ENCODE data around the gene LILRA1. TPM values are rescaled to one million over a fixed set of nuclear protein-coding genes. Genes with fewer than 3 reads are reported as not detected.
"Not testable (repeated sequence)": the region's sequence is repeated elsewhere in the genome, so short reads cannot be mapped to it uniquely, and the experiment has no call there.

Gene LILRA1
- total RNA-seq, result 1 to 10 TPM in 3 of 6 experiments, under 1 TPM in 3; 0.62 to 2.7 (median 1.0) TPM
- long read RNA-seq, result 0 reads

- ATAC-seq, result peak; percentile 26 to 68 (median 30)
- intact Hi-C loops (cut with DNase I); H3K9me3 ChIP-seq; H3K36me3 ChIP-seq; H3K4me3 ChIP-seq; H3K27me3 ChIP-seq; H3K27ac ChIP-seq; DNase-seq; H3K4me1 ChIP-seq: not testable (repeated sequence)
- 51% methylated on average over 4 of the region's 6 CpGs for WGBS (ENCODE audit: insufficient coverage, low coverage, low lambda C conversion rate, missing lambda C conversion rate)
These were observed at the start of gene LILRA1 for GRCh38 chr19:54593445-54593844. LILRA1 (plus strand) TSS chr19:54593632; CDS start chr19:54594245, 613 bp downstream.

DNA sequence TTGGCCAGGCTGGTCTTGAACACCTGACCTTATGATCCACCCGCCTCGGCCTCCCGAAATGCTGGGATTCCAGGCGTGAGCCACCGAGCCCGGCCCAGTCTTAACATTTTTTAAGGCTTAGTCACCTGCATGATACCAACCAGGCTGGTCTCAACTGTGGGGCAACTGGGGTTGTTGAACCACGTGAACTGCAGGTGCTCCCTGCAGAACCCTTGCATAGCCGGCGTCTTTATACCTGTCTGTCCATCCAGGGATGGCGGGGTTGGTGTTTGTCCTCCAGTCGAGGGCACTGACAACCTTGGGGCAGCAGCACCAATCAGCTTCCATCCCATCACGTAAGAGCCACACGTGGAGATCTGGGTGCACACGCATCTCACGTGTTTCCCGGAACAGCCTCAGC, 44.6 kb upstream of the LILRA1 start:
- peak in 1 of 3 donors; percentile 32 for DNase-seq
- 45% methylated on average over 2 of the region's 16 CpGs for WGBS (ENCODE audit: insufficient coverage, low coverage, low lambda C conversion rate, missing lambda C conversion rate)
- intact Hi-C loops (cut with DNase I), result no loop called here
- TF ChIP-seq, protein P1, sequence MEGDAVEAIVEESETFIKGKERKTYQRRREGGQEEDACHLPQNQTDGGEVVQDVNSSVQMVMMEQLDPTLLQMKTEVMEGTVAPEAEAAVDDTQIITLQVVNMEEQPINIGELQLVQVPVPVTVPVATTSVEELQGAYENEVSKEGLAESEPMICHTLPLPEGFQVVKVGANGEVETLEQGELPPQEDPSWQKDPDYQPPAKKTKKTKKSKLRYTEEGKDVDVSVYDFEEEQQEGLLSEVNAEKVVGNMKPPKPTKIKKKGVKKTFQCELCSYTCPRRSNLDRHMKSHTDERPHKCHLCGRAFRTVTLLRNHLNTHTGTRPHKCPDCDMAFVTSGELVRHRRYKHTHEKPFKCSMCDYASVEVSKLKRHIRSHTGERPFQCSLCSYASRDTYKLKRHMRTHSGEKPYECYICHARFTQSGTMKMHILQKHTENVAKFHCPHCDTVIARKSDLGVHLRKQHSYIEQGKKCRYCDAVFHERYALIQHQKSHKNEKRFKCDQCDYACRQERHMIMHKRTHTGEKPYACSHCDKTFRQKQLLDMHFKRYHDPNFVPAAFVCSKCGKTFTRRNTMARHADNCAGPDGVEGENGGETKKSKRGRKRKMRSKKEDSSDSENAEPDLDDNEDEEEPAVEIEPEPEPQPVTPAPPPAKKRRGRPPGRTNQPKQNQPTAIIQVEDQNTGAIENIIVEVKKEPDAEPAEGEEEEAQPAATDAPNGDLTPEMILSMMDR (IDR thresholded peaks at IDR 0.05), result no peak
- no peak for TF ChIP-seq POLR2A (IDR thresholded peaks at IDR 0.05)
- H3K4me3 ChIP-seq, result no peak overlapping the region
- H3K27me3 ChIP-seq, result no peaks in the 10 kb centered on the region
- H3K27ac ChIP-seq, result no peak overlapping the region
- H3K4me1 ChIP-seq, result no peaks in the 10 kb centered on the region
- H3K36me3 ChIP-seq, result no peaks in the 10 kb centered on the region
- ATAC-seq, result no peak
- H3K9me3 ChIP-seq, result no peaks in the 10 kb centered on the region

- intact Hi-C loops (cut with DNase I), result no loop called here
- WGBS (ENCODE audit: insufficient coverage, low coverage, low lambda C conversion rate, missing lambda C conversion rate), result no CpG with 5 or more reads among the region's 14 CpGs
- H3K27ac ChIP-seq, result no peak overlapping the region
These were observed 44.2 kb upstream of the LILRA1 start for GRCh38 chr19:54549224-54549623.

GRCh38 chr19:54551293-54551692, 42.1 kb upstream of the LILRA1 start:
- no peaks in the 10 kb centered on the region for H3K9me3 ChIP-seq
- intact Hi-C loops (cut with DNase I), result no loop called here
- no peaks in the 10 kb centered on the region for H3K36me3 ChIP-seq
- DNase-seq (peak in 1 of 3 donors; percentile 12), ATAC-seq (no peak)
- TF ChIP-seq POLR2A (IDR thresholded peaks at IDR 0.05), result no peak
- TF ChIP-seq, protein P1 (IDR thresholded peaks at IDR 0.05), result no peak
- H3K4me1 ChIP-seq, result no peaks in the 10 kb centered on the region
- no peak overlapping the region for H3K4me3 ChIP-seq
- H3K27ac ChIP-seq, result no peak overlapping the region
- 69% methylated on average over 6 of the region's 6 CpGs for WGBS (ENCODE audit: insufficient coverage, low coverage, low lambda C conversion rate, missing lambda C conversion rate)
- no peaks in the 10 kb centered on the region for H3K27me3 ChIP-seq

More at GRCh38 chr19:54549224-54549623, 44.2 kb upstream of the LILRA1 start:
- DNase-seq (no peak), ATAC-seq (no peak)
- Histone ChIP-seq H3K9me3 (no peaks in the 10 kb centered on the region), H3K36me3 (no peaks in the 10 kb centered on the region), H3K27me3 (no peaks in the 10 kb centered on the region), H3K4me1 (no peaks in the 10 kb centered on the region), H3K4me3 (no peak overlapping the region)
- no peak for TF ChIP-seq POLR2A (IDR thresholded peaks at IDR 0.05)
- TF ChIP-seq, protein P1 (IDR thresholded peaks at IDR 0.05), result no peak

DNA sequence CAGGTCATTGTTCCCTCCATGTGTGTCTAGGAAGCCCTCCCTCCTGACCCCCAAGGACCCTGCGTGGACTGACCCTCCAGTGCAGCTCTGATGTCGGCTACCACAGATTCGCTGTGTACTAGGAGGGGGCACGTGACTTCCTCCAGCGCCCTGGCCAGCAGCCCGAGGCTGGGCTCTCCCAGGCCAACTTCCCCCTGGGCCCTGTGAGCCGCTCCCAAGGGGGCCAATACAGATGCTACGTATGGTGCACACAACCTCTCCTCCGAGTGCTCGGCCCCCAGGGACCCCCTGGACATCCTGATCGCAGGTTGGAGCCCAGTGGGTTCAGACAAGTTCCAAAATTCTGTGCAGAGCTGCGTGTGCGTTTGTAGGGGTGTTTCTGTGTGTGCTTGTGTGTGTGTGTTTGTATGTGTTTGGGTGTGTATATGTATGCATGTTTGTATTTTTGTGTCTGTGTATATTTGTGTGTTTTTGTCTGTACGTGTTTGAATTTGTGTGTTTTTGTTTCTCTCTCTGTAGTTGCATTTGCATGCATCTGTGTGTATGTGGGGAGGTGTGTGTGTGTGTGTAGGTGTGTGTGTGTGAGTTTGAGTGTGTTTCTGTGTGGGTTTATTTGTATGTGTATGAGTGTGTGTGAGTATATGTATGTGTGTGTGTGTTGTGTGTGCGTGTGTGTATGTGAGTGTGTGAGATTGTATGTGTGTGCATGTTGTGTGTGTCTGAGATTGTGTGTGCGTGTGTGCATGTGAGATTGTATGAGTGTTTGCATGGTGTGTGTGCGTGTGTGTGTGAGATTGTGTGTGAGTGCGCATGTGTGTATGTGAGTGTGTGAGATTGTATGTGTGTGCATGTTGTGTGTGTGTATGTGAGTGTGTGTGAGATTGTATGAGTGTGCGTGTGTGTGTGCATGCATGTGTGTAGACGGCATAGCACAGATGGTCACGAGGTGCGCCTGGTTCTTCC, 41.2 kb upstream of the LILRA1 start:
- Histone ChIP-seq H3K27me3 (no peaks in the 10 kb centered on the region), H3K4me1 (no peaks in the 10 kb centered on the region), H3K27ac (no peak overlapping the region), H3K9me3 (no peaks in the 10 kb centered on the region), H3K36me3 (no peaks in the 10 kb centered on the region), H3K4me3 (no peak overlapping the region)
- TF ChIP-seq POLR2A (IDR thresholded peaks at IDR 0.05), result no peak
- TF ChIP-seq, protein P1 (IDR thresholded peaks at IDR 0.05), result no peak
- DNase-seq, result peak in 1 of 3 donors; percentile 45
- 67% methylated on average over 9 of the region's 22 CpGs for WGBS (ENCODE audit: insufficient coverage, low coverage, low lambda C conversion rate, missing lambda C conversion rate)
- intact Hi-C loops (cut with DNase I), result no loop called here
- peak; percentile 25 to 67 (median 46) for ATAC-seq
